T-helper 17 cell (primary cell): ENCODE results near the gene USP10. TPM values are rescaled to one million over a fixed set of nuclear protein-coding genes. Genes with fewer than 3 reads are reported as not detected.
A peak's percentile ranks its signal among the peaks of the same experiment; 100 is the strongest.

Experiments used
- ATAC-seq: fragments of 150-1000 bp; cut with Tn5 transposase; 2 replicates; pipeline ENCODE4 v1.10.0; 2021; ENCODE audit warnings: mild to moderate bottlenecking, moderate library complexity
- DNase-seq, 3 donors: peaks; one replicate each; pipeline versions ENCODE4 v3.0.0 to v3.0.0-alpha.2; 2020 to 2021
- H3K9me3 ChIP-seq: one replicate; pipeline ENCODE4 v1.7.0; 2013; ENCODE audit warnings: low read length, mild to moderate bottlenecking; ENCODE audit not compliant: control insufficient read depth, poor library complexity, severe bottlenecking
- H3K27ac Mint-ChIP-seq: one replicate; pipeline ENCODE4 v1.8.0; 2022; ENCODE audit warnings: mild to moderate bottlenecking, moderate library complexity, mixed read lengths
- H3K27me3 Mint-ChIP-seq: one replicate; pipeline ENCODE4 v1.8.0; 2022; ENCODE audit warnings: mixed read lengths
- H3K36me3 Mint-ChIP-seq: one replicate; pipeline ENCODE4 v1.8.0; 2022; ENCODE audit warnings: low read depth, mixed read lengths
- H3K4me1 Mint-ChIP-seq: one replicate; pipeline ENCODE4 v1.8.0; 2022; ENCODE audit warnings: mild to moderate bottlenecking, mixed read lengths
- H3K4me3 Mint-ChIP-seq: one replicate; pipeline ENCODE4 v1.8.0; 2022; ENCODE audit warnings: mild to moderate bottlenecking, moderate library complexity, mixed read lengths
- total RNA-seq, 4 donors: library from RNA in 2 of 4; stranded (reverse) in 2 of 4; gene quantifications; one replicate each; pipeline ENCODE4 v1.2.3 and lab custom pipeline; 2022 to 2026

USP10 gene
- total RNA-seq, 2 donors from 2014 or later: 169 to 221 TPM

DNA sequence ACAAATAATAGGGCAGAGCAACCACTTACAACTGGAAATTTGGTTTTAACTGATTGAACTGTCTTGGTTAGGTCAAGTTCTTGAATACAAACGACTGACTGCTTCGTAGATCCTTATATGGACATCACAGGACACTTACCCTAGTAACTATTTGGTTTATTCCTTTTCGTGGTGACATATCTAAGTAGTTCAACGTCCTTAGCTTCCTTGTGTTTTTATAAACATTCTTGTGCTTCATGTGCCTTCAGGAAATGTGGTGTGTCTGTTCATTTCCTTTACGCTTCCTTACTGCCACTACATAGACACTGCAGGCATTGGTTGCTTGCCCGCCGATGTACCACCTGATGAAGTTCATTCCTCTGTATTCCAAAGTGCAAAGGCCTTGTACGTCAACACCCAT, 59.3 kb downstream of the USP10 start:
- ATAC-seq: peak; percentile 93
- H3K27me3 Mint-ChIP-seq: no peaks in the 10 kb centered on the region
- H3K36me3 Mint-ChIP-seq: peaks cover 4% of the 10 kb centered on the region
- peak overlapping the region; percentile 84 for H3K4me3 Mint-ChIP-seq
- peak overlapping the region; percentile 100 for H3K27ac Mint-ChIP-seq
- H3K9me3 ChIP-seq: no peaks in the 10 kb centered on the region
- peak in 2 of 3 donors; percentile 42 to 64 for DNase-seq
- peaks cover 68% of the 10 kb centered on the region for H3K4me1 Mint-ChIP-seq

DNA sequence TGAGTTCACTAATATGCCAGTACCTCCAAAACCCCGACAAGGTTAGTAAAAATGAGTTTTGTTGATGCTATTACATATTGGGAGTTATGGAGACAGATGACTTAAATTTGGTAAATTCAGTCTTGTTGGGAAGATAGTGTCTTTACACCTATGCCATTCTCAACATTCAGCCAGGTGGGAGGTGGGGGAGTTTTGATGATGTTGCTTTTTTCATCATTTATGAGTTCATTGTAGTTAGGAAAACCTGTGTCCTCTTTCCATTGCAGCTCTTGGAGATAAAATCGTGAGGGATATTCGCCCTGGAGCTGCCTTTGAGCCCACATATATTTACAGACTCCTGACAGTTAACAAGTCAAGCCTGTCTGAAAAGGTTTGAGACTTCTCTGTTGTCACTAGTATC, 60.1 kb downstream of the USP10 start:
- ATAC-seq (no peak), DNase-seq (no peak)
- peaks cover 7% of the 10 kb centered on the region for H3K36me3 Mint-ChIP-seq
- no peaks in the 10 kb centered on the region for H3K9me3 ChIP-seq
- peaks cover 69% of the 10 kb centered on the region for H3K4me1 Mint-ChIP-seq
- peak overlapping the region; percentile 84 for H3K4me3 Mint-ChIP-seq
- H3K27me3 Mint-ChIP-seq: no peaks in the 10 kb centered on the region
- peak overlapping the region; percentile 100 for H3K27ac Mint-ChIP-seq

DNA sequence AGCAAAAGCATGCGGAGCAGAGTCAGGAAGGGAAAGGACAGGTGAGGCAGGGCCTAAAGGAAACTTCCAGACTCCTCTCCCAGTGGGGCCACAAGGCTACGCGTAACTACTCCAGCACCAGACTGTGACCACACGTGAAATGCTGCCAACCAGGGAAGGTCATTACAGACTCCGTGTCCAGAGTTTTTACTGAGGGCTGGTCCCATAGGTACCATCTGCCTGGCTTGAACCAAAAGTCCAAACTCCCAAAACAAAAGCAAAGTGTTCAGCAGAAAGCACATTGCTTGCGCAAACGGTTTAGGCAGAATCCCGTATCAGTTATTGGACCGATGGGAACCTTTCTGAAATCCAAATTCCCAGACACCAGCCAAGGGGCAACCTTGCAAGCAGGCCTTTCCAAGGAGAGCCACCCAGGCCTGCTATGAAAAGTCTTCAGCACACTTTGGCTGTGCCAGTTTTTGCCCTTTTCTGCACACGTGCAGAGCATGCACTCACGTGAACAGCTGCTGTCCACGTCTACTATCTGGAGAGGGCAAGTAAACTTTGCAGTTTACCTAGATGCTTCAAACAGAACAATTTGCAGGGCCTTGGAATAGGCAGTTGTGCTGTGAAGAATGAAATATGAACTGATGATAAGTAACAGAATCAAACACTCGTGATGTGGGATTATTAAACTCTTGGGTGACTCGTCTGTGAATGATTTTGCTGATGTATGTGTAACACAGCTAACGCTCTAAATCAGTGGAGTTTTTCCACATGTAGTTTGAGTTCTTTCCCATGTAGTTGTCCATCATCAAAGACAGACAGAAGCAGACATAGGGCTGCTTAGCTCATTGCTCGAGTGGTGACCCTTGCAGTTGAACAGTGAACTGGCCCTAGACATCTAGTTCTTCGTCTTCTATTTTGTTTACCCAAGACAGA, 61.9 kb downstream of the USP10 start:
- Mint-ChIP-seq H3K27me3 (no peaks in the 10 kb centered on the region), H3K4me1 (peaks cover 71% of the 10 kb centered on the region), H3K4me3 (peak overlapping the region; percentile 84), H3K27ac (peak overlapping the region; percentile 100), H3K36me3 (peaks cover 7% of the 10 kb centered on the region)
- DNase-seq (no peak), ATAC-seq (no peak)
- no peaks in the 10 kb centered on the region for H3K9me3 ChIP-seq

DNA sequence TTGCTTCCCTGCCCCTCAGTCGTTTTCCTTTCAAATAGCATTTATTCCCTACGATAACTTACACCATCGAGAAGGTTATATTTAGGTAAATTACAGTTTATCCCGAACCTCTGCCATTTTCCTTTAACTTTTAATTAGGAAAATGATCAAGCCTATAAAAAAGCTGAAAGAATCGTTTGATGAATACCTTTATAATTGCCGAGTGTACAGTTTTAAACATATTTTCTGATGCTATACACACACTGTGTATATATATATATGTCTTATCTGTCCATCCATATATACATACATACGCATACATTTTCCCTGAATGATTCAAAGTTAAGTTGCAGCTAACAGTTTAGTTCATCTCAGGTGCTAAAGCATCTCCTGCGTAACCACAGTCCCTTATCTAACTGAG, 63.4 kb downstream of the USP10 start:
- ATAC-seq: no peak
- Mint-ChIP-seq H3K4me1 (peaks cover 71% of the 10 kb centered on the region), H3K4me3 (no peak overlapping the region), H3K27me3 (no peaks in the 10 kb centered on the region), H3K27ac (peak overlapping the region; percentile 100), H3K36me3 (peaks cover 13% of the 10 kb centered on the region)
- no peaks in the 10 kb centered on the region for H3K9me3 ChIP-seq
- DNase-seq: no peak

DNA sequence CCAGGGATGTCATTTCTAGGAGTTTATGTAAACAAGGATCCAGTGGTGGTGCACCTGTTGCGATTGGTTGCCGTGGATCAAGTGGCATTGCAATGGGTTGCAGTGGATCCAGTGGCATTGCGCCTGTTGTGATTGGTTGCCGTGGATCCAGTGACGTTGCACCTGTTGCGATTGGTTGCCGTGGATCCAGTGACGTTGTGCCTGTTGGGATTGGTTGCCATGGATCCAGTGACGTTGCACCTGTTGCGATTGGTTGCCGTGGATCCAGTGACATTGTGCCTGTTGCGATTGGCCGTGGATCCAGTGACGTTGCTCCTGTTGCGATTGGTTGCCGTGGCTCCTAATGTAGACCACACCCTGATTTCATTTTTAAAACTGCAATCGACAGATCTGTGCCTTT, 63.8 kb downstream of the USP10 start:
- H3K4me3 Mint-ChIP-seq: peak overlapping the region; percentile 72

DNA sequence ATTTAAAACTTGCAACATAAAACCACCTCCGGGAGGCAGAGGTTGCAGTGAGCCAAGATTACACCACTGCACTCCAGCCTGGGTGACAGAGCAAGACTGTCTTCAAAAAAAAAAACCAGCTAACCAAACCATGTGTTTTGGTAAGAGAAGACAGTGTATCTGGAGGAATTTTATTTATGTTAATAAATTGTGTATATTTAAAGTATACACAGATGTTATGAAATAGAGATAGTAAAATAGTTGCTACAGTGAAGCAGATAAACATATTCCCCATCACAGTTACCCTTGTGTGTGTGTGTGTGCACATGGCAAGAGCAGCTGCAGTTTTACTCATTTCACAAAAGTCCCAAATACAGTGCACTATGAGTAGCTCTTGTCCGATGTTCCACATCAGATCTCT, 65.2 kb downstream of the USP10 start:
- H3K4me3 Mint-ChIP-seq: peak overlapping the region; percentile 75
- H3K4me1 Mint-ChIP-seq: peaks cover 68% of the 10 kb centered on the region
- ATAC-seq: no peak
- DNase-seq: no peak
- no peaks in the 10 kb centered on the region for H3K9me3 ChIP-seq
- H3K27me3 Mint-ChIP-seq: no peaks in the 10 kb centered on the region
- peaks cover 19% of the 10 kb centered on the region for H3K36me3 Mint-ChIP-seq
- H3K27ac Mint-ChIP-seq: peak overlapping the region; percentile 100

More for the DNA sequence above, 63.8 kb downstream of the USP10 start:
- no peaks in the 10 kb centered on the region for H3K9me3 ChIP-seq
- ATAC-seq (no peak), DNase-seq (no peak)
- H3K4me1 Mint-ChIP-seq: peaks cover 67% of the 10 kb centered on the region
- peaks cover 13% of the 10 kb centered on the region for H3K36me3 Mint-ChIP-seq
- H3K27ac Mint-ChIP-seq: peak overlapping the region; percentile 100
- H3K27me3 Mint-ChIP-seq: no peaks in the 10 kb centered on the region

DNA sequence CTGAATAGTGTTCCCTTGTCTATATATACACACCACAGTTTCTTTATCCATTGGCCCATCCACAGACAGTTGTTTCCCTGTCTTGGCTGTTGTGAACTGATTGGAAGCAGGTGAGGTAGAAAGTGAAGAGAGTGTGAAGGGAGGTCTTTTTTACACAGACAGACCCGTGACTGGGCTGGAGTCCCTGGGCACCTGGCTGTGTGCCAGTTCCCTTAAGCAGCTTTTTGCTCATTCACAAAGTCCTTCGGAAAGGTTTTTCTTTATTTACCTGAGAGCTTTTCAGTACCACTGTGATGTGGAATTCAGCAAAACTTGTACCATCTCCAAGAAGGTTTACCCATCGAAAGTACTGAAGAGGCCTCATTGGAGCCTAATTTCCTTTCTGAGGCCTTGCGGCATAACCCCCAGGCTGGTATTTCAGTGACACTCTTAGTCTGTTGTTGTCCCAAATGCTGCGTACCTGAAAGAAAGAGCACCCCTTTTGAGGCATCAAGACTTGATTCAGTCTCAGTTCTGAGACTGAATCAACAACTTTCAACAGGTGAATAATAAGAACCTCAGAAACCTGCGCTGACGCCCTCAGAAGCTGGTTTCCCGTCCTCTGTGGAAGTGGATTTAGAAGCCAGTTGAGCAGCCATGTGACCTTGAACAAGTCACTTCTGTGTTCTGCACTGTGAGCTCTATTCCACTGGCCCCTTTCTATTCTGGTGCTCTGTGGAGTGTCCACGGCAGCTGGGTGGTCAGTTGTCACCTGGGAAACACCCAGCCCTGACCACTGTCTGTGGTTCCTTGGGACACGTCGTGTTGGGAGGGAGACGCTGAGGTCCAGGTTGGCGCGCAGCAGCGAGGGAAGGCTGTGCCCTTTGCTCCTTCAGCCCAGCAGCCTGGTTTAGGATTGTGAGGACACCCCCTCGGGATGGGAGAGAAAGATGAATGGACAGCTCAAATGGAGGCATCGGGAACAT, 66.1 kb downstream of the USP10 start:
- ATAC-seq: peak; percentile 68
- peaks cover 19% of the 10 kb centered on the region for H3K36me3 Mint-ChIP-seq
- H3K27ac Mint-ChIP-seq: peak overlapping the region; percentile 100
- peak in 2 of 3 donors; percentile 13 to 19 for DNase-seq
- H3K4me3 Mint-ChIP-seq: peak overlapping the region; percentile 88
- peaks cover 60% of the 10 kb centered on the region for H3K4me1 Mint-ChIP-seq
- H3K9me3 ChIP-seq: no peaks in the 10 kb centered on the region
- H3K27me3 Mint-ChIP-seq: no peaks in the 10 kb centered on the region

DNA sequence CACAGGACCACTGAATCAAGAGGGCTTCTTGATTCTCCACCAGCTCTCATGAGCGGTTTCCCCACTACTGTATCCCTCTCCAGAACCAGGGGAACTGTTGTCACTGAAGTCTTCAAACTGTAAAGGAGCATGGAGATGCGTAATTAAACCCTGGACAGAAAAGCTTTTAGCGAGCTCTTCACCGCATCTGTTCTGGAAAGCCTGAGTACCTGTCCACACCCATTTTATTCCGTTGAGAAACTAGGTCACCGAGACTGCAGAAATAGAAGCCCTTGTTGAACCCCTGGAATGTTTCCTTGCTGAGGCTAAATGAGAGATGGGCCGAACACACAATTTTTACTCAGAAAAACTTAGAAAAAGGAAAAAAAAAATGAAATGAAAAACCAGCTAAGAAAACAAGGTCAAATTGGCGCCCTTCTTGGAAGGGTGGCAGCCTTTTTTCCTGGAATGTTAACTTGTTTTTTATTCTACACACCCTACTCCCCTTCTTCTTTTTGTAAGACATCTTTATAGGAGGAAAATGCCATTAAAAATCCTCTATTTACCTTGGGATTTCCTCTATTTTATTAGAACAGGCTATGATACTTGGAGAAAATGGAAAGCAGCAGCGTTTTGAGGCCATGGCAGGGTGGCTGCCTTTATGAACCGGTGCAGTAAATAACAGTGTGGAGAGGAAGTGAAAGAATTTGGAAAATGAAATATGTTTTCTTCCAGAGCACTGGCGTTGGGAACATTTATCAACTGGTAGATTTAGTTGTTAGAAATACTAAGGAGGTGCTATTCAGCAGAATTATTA, 67.4 kb downstream of the USP10 start:
- H3K9me3 ChIP-seq: no peaks in the 10 kb centered on the region
- ATAC-seq (peak; percentile 30), DNase-seq (no peak)
- Mint-ChIP-seq H3K36me3 (peaks cover 15% of the 10 kb centered on the region), H3K4me3 (peak overlapping the region; percentile 88), H3K27me3 (no peaks in the 10 kb centered on the region), H3K27ac (peak overlapping the region; percentile 100), H3K4me1 (peaks cover 54% of the 10 kb centered on the region)

DNA sequence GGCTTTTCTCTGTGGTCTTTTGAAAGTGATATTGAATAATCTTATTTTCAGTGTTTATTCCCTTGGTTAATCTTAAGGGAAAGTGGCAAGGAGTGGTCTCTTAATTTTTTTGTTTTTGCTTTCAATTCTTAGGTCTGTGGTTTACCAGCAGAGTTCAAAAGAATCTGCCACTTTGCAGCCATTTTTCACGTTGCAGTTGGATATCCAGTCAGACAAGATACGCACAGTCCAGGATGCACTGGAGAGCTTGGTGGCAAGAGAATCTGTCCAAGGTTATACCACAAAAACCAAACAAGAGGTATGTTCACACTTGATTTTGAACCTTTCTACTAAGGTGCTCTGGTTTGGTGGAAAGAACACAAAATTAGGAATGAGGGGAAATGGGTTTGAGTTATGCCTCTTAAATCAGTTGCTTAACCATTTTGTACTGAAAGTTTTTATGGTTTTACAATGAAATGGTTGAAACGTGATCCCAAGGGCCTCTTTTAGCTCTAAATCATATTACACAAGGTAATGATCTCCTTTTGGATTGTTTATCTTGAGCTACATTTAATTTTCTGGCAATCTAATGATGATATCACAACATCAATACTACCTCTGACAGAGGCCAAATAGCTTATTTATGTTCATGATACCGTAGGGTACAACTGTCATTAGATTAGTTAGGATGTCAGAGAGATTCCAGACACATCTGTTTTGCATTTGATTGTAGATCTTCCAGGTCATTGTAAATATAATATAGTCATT, 68.4 kb downstream of the USP10 start:
- ATAC-seq: peak; percentile 60
- DNase-seq: no peak
- H3K4me1 Mint-ChIP-seq: peaks cover 59% of the 10 kb centered on the region
- H3K4me3 Mint-ChIP-seq: peak overlapping the region; percentile 89
- H3K27me3 Mint-ChIP-seq: no peaks in the 10 kb centered on the region
- H3K9me3 ChIP-seq: no peaks in the 10 kb centered on the region
- peak overlapping the region; percentile 100 for H3K27ac Mint-ChIP-seq
- H3K36me3 Mint-ChIP-seq: peaks cover 15% of the 10 kb centered on the region

DNA sequence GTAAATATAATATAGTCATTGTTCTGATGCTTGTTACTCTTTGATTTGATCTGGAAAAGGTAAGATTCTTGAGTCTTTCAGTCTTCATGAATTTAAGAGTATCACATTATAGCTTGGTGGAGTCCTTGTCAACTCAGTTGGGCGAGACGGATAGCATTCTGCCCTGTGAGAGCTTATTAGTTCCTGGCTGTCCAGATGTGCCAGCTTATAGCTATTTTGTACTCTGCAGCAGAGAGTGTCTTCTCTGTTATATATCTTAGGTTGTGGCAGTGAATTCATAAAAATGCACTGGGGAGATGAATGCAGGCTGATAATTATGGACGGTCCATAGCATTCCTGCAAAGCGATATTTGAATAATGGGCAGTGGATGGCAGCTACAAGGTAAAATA, 69.0 kb downstream of the USP10 start:
- ATAC-seq: no peak
- H3K36me3 Mint-ChIP-seq: peaks cover 15% of the 10 kb centered on the region
- H3K4me3 Mint-ChIP-seq: peak overlapping the region; percentile 89
- DNase-seq: no peak
- H3K4me1 Mint-ChIP-seq: peaks cover 62% of the 10 kb centered on the region
- peak overlapping the region; percentile 100 for H3K27ac Mint-ChIP-seq
- no peaks in the 10 kb centered on the region for H3K9me3 ChIP-seq
- H3K27me3 Mint-ChIP-seq: no peaks in the 10 kb centered on the region

DNA sequence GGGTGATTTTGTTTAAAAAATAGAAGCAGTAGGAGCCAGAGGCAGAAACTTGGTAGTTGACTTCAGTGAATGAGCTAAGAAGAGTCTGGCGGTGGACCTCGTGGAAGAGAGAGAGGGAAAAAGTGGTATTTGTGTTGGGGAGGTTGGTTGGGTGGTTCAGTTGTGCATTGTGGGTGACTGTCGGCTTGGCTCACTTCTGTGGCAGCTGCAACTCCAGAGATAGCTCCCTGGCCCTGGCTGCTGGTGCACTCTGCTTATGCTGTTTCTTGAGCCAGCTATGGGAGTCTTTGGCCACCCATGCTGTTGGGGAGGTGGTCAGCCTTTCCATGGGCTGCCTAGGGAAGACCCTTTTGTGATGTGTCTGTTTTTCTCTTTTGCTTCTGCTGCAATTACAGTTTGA, 69.6 kb downstream of the USP10 start:
- peak overlapping the region; percentile 100 for H3K27ac Mint-ChIP-seq
- H3K4me3 Mint-ChIP-seq: peak overlapping the region; percentile 89
- H3K9me3 ChIP-seq: no peaks in the 10 kb centered on the region
- peaks cover 15% of the 10 kb centered on the region for H3K36me3 Mint-ChIP-seq
- H3K27me3 Mint-ChIP-seq: no peaks in the 10 kb centered on the region
- no peak for DNase-seq
- H3K4me1 Mint-ChIP-seq: peaks cover 58% of the 10 kb centered on the region
- ATAC-seq: no peak

DNA sequence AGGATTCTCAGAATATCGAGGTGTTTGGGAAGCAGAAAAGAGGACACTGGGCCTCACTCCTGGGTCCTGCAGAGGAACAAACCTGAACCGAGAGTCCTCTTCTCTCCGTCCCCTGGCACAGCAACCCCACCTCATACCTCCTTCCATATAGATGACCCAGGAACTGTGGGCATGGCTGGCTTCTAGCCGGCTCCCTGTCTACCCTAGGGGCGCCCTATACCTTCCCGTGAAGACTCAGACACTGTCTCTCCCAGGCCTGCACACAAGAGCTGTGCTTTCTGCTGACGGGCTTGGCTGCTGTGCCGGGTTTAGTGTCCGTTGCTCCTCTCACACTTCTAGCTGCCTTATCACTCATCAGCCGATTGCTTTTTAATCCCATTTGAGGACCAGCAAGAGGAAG, 73.5 kb downstream of the USP10 start:
- H3K9me3 ChIP-seq: no peaks in the 10 kb centered on the region
- H3K36me3 Mint-ChIP-seq: peaks cover 12% of the 10 kb centered on the region
- DNase-seq (no peak), ATAC-seq (no peak)
- H3K4me3 Mint-ChIP-seq: no peak overlapping the region
- H3K4me1 Mint-ChIP-seq: peaks cover 37% of the 10 kb centered on the region
- H3K27ac Mint-ChIP-seq: peak overlapping the region; percentile 51
- H3K27me3 Mint-ChIP-seq: no peaks in the 10 kb centered on the region
